ENCODE results near the gene CYB561. TPM values are rescaled to one million over a fixed set of nuclear protein-coding genes. Genes with fewer than 3 reads are reported as not detected.
A peak's percentile ranks its signal among the peaks of the same experiment; 100 is the strongest.

Gene CYB561
- total and polyA plus RNA-seq, 8 donors: 54.0 to 79.3 (median 63.4) TPM

DNA sequence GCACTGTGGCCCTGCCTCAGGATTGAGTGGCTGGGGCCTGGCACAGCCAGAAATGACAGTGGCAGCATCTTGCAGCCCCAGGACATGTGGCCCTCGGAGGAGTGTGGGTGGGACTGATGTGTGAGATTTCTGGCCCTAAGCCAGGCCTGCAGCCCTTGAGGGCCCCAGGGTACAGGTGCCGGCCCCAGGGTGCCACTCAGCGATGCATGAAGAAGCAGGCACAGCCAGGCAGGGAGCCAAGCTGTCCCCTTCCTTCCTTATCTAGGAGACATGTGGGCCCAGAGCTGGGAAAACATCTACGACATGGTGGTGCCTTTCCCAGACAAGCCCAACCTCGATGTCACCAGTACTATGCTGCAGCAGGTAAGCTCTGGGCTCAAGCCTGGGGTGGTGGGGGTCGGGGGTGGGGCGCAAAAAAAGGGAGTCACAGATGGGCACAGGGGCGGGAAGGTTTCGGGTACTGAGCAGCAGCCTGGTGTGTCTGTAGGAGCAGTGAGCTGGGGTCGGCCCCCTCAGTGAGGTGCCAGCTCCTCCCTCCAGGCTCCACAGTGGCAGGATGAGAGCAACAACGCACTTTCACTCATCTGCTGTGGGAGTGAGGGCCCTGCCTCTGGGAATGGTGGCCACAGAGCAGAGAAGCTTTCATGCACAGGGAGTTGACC lies 34.9 kb upstream of the CYB561 start:
- no peaks in the 10 kb centered on the region for H3K27me3 ChIP-seq
- no peak overlapping the region for H3K27ac ChIP-seq
- TF ChIP-seq, protein P1, sequence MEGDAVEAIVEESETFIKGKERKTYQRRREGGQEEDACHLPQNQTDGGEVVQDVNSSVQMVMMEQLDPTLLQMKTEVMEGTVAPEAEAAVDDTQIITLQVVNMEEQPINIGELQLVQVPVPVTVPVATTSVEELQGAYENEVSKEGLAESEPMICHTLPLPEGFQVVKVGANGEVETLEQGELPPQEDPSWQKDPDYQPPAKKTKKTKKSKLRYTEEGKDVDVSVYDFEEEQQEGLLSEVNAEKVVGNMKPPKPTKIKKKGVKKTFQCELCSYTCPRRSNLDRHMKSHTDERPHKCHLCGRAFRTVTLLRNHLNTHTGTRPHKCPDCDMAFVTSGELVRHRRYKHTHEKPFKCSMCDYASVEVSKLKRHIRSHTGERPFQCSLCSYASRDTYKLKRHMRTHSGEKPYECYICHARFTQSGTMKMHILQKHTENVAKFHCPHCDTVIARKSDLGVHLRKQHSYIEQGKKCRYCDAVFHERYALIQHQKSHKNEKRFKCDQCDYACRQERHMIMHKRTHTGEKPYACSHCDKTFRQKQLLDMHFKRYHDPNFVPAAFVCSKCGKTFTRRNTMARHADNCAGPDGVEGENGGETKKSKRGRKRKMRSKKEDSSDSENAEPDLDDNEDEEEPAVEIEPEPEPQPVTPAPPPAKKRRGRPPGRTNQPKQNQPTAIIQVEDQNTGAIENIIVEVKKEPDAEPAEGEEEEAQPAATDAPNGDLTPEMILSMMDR (IDR thresholded peaks at IDR 0.05): no peak
- no peaks in the 10 kb centered on the region for H3K9me3 ChIP-seq
- WGBS, 2 donors: 69 to 75% methylated on average over 11 of the region's 11 CpGs
- H3K4me1 ChIP-seq: peaks cover 0 to 14% (median 0%) of the 10 kb centered on the region in 3 donors
- FAIRE-seq (no peak), ATAC-seq (no peak), DNase-seq (peak in 1 of 6 donors; percentile 72)
- H3K36me3 ChIP-seq: no peaks in the 10 kb centered on the region
- no peak overlapping the region for H3K4me3 ChIP-seq
- intact Hi-C loops (cut with DNase I): loop anchor here in 1 of 3 donors (10.0 kb wide), 1 partner anchor 56 kb away; no protein-coding TSS in a partner anchor

DNA sequence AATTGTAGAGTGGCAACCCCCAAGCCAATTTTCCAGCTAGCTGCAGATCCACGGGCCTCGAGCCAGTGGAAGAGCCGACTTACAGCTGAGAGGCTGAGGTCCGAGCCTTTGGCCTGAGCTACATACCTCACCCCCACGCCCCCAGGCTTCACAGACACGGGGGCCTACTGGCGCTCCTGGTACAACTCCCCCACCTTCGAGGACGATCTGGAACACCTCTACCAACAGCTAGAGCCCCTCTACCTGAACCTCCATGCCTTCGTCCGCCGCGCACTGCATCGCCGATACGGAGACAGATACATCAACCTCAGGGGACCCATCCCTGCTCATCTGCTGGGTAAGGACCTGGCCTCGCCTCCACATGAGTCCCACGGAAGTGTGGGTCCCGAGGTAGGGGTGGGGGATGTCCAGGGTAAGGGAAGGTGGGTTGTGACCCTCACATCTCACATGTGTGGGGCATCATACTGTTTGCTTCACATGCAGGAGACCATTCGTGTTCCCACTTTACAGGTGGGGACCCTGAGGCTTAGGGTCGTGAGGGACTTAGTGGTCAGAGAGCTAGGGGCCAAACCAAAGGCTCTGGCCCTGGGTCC lies 34.2 kb upstream of the CYB561 start:
- intact Hi-C loops (cut with DNase I): loop anchor here in 1 of 3 donors (10.0 kb wide), 1 partner anchor 55 kb away; no protein-coding TSS in a partner anchor
- Histone ChIP-seq H3K27me3 (no peaks in the 10 kb centered on the region), H3K36me3 (no peaks in the 10 kb centered on the region), H3K4me1 (peaks cover 0 to 14% (median under 1%) of the 10 kb centered on the region in 3 donors), H3K27ac (no peak overlapping the region), H3K4me3 (no peak overlapping the region), H3K9me3 (no peaks in the 10 kb centered on the region)
- DNase-seq (peak in 1 of 6 donors; percentile 53), ATAC-seq (no peak), FAIRE-seq (no peak)
- WGBS, 2 donors: 82 to 88% methylated on average over 21 of the region's 21 CpGs
- TF ChIP-seq, protein P1 (IDR thresholded peaks at IDR 0.05): no peak

DNA sequence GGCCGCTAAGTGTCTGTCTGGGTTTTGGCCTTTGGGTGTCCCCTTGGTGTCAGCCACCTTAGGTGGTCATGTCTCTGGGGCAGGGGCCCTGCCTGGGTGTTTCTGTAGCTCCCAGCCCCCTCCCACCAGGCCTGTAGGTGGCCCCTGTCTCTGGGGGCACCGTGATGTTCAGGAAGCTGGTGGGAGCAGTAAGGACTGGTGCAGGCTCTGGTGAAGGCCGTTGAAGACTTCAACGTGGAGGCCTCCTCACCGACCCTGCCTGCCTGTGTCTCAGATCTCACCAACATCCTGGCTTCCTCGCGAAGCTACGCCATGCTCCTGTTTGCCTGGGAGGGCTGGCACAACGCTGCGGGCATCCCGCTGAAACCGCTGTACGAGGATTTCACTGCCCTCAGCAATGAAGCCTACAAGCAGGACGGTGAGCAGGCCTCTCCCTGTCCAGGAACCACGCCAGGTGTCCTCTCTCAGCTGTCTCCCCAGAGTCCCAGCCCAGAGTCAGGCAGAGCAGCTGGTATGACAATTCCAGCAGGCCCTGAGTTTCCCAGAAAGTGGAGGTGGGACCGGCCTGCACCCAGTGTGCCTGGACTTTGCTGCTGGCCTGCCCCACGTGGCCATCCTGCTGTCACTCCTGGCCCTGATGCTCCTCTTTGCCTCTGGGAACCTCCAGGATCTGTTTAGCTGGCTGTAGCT lies 33.5 kb upstream of the CYB561 start:
- ATAC-seq (no peak), DNase-seq (peak in 1 of 6 donors; percentile 53), FAIRE-seq (no peak)
- Histone ChIP-seq H3K27ac (no peak overlapping the region), H3K4me3 (no peak overlapping the region), H3K9me3 (no peaks in the 10 kb centered on the region), H3K4me1 (peaks cover 4 to 16% (median 7%) of the 10 kb centered on the region in 3 donors), H3K36me3 (no peaks in the 10 kb centered on the region), H3K27me3 (no peaks in the 10 kb centered on the region)
- 76 to 81% methylated on average over 17 of the region's 17 CpGs for WGBS, 2 donors
- intact Hi-C loops (cut with DNase I): loop anchor here in 2 of 3 donors (5.0 to 10.0 kb wide), 2 partner anchors 52 to 55 kb away; no protein-coding TSS in a partner anchor
- TF ChIP-seq, protein P1 (IDR thresholded peaks at IDR 0.05): no peak

DNA sequence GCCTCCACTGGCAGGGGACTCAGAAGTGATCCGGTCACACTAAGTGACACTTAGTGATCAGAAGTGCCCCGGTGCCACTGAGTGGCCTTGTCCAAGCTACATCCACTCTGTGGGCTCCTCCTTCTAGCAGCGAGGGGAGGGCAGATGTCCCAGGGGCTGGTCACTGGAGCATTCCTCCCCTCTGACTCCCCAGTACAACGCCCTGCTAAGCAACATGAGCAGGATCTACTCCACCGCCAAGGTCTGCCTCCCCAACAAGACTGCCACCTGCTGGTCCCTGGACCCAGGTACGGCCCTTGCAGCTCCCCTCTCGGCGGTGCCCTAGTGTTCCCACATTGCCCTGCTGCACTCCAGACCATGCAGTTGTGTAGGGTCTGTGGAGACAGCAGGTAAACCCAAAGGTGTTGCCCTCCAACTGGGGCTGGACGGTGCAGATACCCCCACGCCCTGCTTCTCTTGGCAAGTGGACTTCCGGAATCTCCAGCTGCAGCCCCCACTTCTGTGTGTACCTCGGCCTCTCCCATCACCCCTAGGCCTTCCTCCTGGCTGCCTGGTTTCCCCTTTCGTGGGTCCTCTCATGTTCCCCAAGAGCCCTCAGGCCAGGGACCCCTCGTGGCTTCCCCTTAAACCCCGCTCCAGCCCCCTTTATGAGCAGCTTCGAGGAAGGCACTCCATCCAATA lies 32.8 kb upstream of the CYB561 start:
- H3K27ac ChIP-seq: no peak overlapping the region
- no peaks in the 10 kb centered on the region for H3K27me3 ChIP-seq
- no peaks in the 10 kb centered on the region for H3K9me3 ChIP-seq
- H3K36me3 ChIP-seq: no peaks in the 10 kb centered on the region
- FAIRE-seq: no peak
- peak; percentile 73 to 87 (median 80) for ATAC-seq
- DNase-seq: peak; percentile 80 to 93 (median 86)
- intact Hi-C loops (cut with DNase I): loop anchor here in 1 of 3 donors (5.0 kb wide), 1 partner anchor 52 kb away; no protein-coding TSS in a partner anchor
- WGBS, 2 donors: 34 to 36% methylated on average over 16 of the region's 16 CpGs
- TF ChIP-seq, protein P1 (IDR thresholded peaks at IDR 0.05): peak; percentile 65 to 72 (median 70)
- no peak overlapping the region for H3K4me3 ChIP-seq
- H3K4me1 ChIP-seq: peaks cover 5 to 19% (median 12%) of the 10 kb centered on the region in 3 donors
